Measurements from ENCODE around the gene ELMO1.

ELMO1 gene

GRCh38 chr7:36942025-36942424, 506.6 kb downstream of the ELMO1 start:
- peaks cover 15% of the 10 kb centered on the region; the same call in 1 of the 2 replicates for H3K27me3 ChIP-seq (ENCODE audit: control insufficient read depth, low read length)
- H3K9me3 ChIP-seq (ENCODE audit: control insufficient read depth, insufficient read depth, low read length) = 0 out of 2 replicates have a peak, but pooled peaks cover 2% of the 10 kb centered on the region
- peaks cover 36% of the 10 kb centered on the region for H4K20me1 ChIP-seq (ENCODE audit: control insufficient read depth, insufficient read depth, low read depth, low read length)
- H3F3A ChIP-seq (ENCODE audit: control insufficient read depth, insufficient read depth) = no peaks in the 10 kb centered on the region
- no peak overlapping the region for H3K4me3 ChIP-seq (ENCODE audit: low read length)
- H3K27ac ChIP-seq (ENCODE audit: low read depth, low read length) = no peak overlapping the region
- no peaks in the 10 kb centered on the region for H3K79me2 ChIP-seq (ENCODE audit: control insufficient read depth, low read length)
- peaks cover 27% of the 10 kb centered on the region for H3K4me1 ChIP-seq (ENCODE audit: control insufficient read depth, low read length)
- H3K36me3 ChIP-seq (ENCODE audit: control insufficient read depth, low read length) = no peaks in the 10 kb centered on the region
- TF ChIP-seq EZH2phosphoT487 (IDR thresholded peaks at IDR 0.05; ENCODE audit: borderline replicate concordance, low read length) = no peak
- no peak for TF ChIP-seq CTCF (IDR thresholded peaks at IDR 0.05; ENCODE audit: low read depth, low read length, poor library complexity, severe bottlenecking)
- no peak overlapping the region for H3K4me2 ChIP-seq (ENCODE audit: low read length)
- H3K9me2 ChIP-seq (replicated peaks; ENCODE audit: control insufficient read depth, low read length) = no peaks in the 10 kb centered on the region

- H3K27ac ChIP-seq (ENCODE audit: low read depth, low read length) = no peak overlapping the region
- TF ChIP-seq CTCF (IDR thresholded peaks at IDR 0.05; ENCODE audit: low read depth, low read length, poor library complexity, severe bottlenecking) (no peak), EZH2phosphoT487 (IDR thresholded peaks at IDR 0.05; ENCODE audit: borderline replicate concordance, low read length) (no peak)
- H4K20me1 ChIP-seq (ENCODE audit: control insufficient read depth, insufficient read depth, low read depth, low read length) = peaks cover 36% of the 10 kb centered on the region
- no peak overlapping the region for H3K4me3 ChIP-seq (ENCODE audit: low read length)
- H3K9me3 ChIP-seq (ENCODE audit: control insufficient read depth, insufficient read depth, low read length) = 0 out of 2 replicates have a peak, but pooled peaks cover 2% of the 10 kb centered on the region
- H3K36me3 ChIP-seq (ENCODE audit: control insufficient read depth, low read length) = no peaks in the 10 kb centered on the region
- no peaks in the 10 kb centered on the region for H3K9me2 ChIP-seq (replicated peaks; ENCODE audit: control insufficient read depth, low read length)
- peaks cover 27% of the 10 kb centered on the region for H3K4me1 ChIP-seq (ENCODE audit: control insufficient read depth, low read length)
- no peak overlapping the region for H3K4me2 ChIP-seq (ENCODE audit: low read length)
- peaks cover 15% of the 10 kb centered on the region; the same call in 1 of the 2 replicates for H3K27me3 ChIP-seq (ENCODE audit: control insufficient read depth, low read length)
- no peaks in the 10 kb centered on the region for H3F3A ChIP-seq (ENCODE audit: control insufficient read depth, insufficient read depth)
- H3K79me2 ChIP-seq (ENCODE audit: control insufficient read depth, low read length) = no peaks in the 10 kb centered on the region
Observed at GRCh38 chr7:36941359-36941758, 507.3 kb downstream of the ELMO1 start.

GRCh38 chr7:36939816-36940215, 508.8 kb downstream of the ELMO1 start:
- H3F3A ChIP-seq (ENCODE audit: control insufficient read depth, insufficient read depth) = no peaks in the 10 kb centered on the region
- no peak for TF ChIP-seq EZH2phosphoT487 (IDR thresholded peaks at IDR 0.05; ENCODE audit: borderline replicate concordance, low read length)
- no peak for TF ChIP-seq CTCF (IDR thresholded peaks at IDR 0.05; ENCODE audit: low read depth, low read length, poor library complexity, severe bottlenecking)
- no peaks in the 10 kb centered on the region for H3K9me2 ChIP-seq (replicated peaks; ENCODE audit: control insufficient read depth, low read length)
- H3K36me3 ChIP-seq (ENCODE audit: control insufficient read depth, low read length) = no peaks in the 10 kb centered on the region
- no peak overlapping the region for H3K27ac ChIP-seq (ENCODE audit: low read depth, low read length)
- no peak overlapping the region for H3K4me2 ChIP-seq (ENCODE audit: low read length)
- H3K27me3 ChIP-seq (ENCODE audit: control insufficient read depth, low read length) = peaks cover 11% of the 10 kb centered on the region; the same call in 1 of the 2 replicates
- peaks cover 26% of the 10 kb centered on the region for H4K20me1 ChIP-seq (ENCODE audit: control insufficient read depth, insufficient read depth, low read depth, low read length)
- H3K79me2 ChIP-seq (ENCODE audit: control insufficient read depth, low read length) = no peaks in the 10 kb centered on the region
- H3K4me1 ChIP-seq (ENCODE audit: control insufficient read depth, low read length) = peaks cover 27% of the 10 kb centered on the region
- 0 out of 2 replicates have a peak, but pooled peaks cover 2% of the 10 kb centered on the region for H3K9me3 ChIP-seq (ENCODE audit: control insufficient read depth, insufficient read depth, low read length)
- H3K4me3 ChIP-seq (ENCODE audit: low read length) = no peak overlapping the region
